ENCODE measurements around the gene FBXL20. TPM values are rescaled to one million over a fixed set of nuclear protein-coding genes. Genes with fewer than 3 reads are reported as not detected.
A peak's percentile ranks its signal among the peaks of the same experiment; 100 is the strongest.
"Not testable (repeated sequence)": the region's sequence is repeated elsewhere in the genome, so short reads cannot be mapped to it uniquely, and the experiment has no call there.

Gene FBXL20
- polyA plus RNA-seq, 1 experiment = 3.9 TPM

GRCh38 chr17:39306509-39307212 is 94.8 kb downstream of the FBXL20 start:
- DNase-seq (ENCODE audit: low read depth) = peak; percentile 9
- POLR2A ChIA-PET = no interaction called here
- CTCF ChIA-PET = interaction anchor here (1.3 kb wide), 1 partner anchor 15 kb away, joined by 5 read pairs; no protein-coding TSS in a partner anchor

GRCh38 chr17:39305978-39306377 is 95.4 kb downstream of the FBXL20 start:
- POLR2A ChIA-PET = no interaction called here

More at GRCh38 chr17:39306509-39307212, 94.8 kb downstream of the FBXL20 start:
- Histone ChIP-seq H3K27me3 (ENCODE audit: control insufficient read depth, insufficient read depth, low read length) (no peaks in the 10 kb centered on the region), H3K4me3 (ENCODE audit: low read depth, low read length) (no peak overlapping the region), H3K36me3 (ENCODE audit: control insufficient read depth, insufficient read depth, low read length) (0 out of 2 replicates have a peak, but pooled peaks cover 1% of the 10 kb centered on the region)
- no peak for TF ChIP-seq CTCF (IDR thresholded peaks at IDR 0.05; ENCODE audit: insufficient read depth, low read depth, low read length)

GRCh38 chr17:39304188-39304587 is 97.2 kb downstream of the FBXL20 start:
- TF ChIP-seq CTCF (IDR thresholded peaks at IDR 0.05; ENCODE audit: insufficient read depth, low read depth, low read length) = no peak
- Histone ChIP-seq H3K4me3 (ENCODE audit: low read depth, low read length) (no peak overlapping the region), H3K27me3 (ENCODE audit: control insufficient read depth, insufficient read depth, low read length) (no peaks in the 10 kb centered on the region), H3K36me3 (ENCODE audit: control insufficient read depth, insufficient read depth, low read length) (0 out of 2 replicates have a peak, but pooled peaks cover 1% of the 10 kb centered on the region)
- no peak for DNase-seq (ENCODE audit: low read depth)
- ChIA-PET CTCF (interaction anchor here (0.8 kb wide), 1 partner anchor 25 kb away, joined by 3 read pairs; no protein-coding TSS in a partner anchor), POLR2A (no interaction called here)

More at GRCh38 chr17:39305978-39306377, 95.4 kb downstream of the FBXL20 start:
- Histone ChIP-seq H3K27me3 (ENCODE audit: control insufficient read depth, insufficient read depth, low read length) (no peaks in the 10 kb centered on the region), H3K4me3 (ENCODE audit: low read depth, low read length) (no peak overlapping the region), H3K36me3 (ENCODE audit: control insufficient read depth, insufficient read depth, low read length) (0 out of 2 replicates have a peak, but pooled peaks cover 1% of the 10 kb centered on the region)
- no peak for TF ChIP-seq CTCF (IDR thresholded peaks at IDR 0.05; ENCODE audit: insufficient read depth, low read depth, low read length)
- no peak for DNase-seq (ENCODE audit: low read depth)
- CTCF ChIA-PET = no interaction called here

GRCh38 chr17:39294060-39294459 is 107.4 kb downstream of the FBXL20 start:
- TF ChIP-seq CTCF (IDR thresholded peaks at IDR 0.05; ENCODE audit: insufficient read depth, low read depth, low read length) = no peak
- Histone ChIP-seq H3K36me3 (ENCODE audit: control insufficient read depth, insufficient read depth, low read length) (peaks cover 6% of the 10 kb centered on the region), H3K4me3 (ENCODE audit: low read depth, low read length) (no peak overlapping the region), H3K27me3 (ENCODE audit: control insufficient read depth, insufficient read depth, low read length) (no peaks in the 10 kb centered on the region)
- POLR2A ChIA-PET = no interaction called here
- CTCF ChIA-PET = no interaction called here
- DNase-seq (ENCODE audit: low read depth) = no peak

- POLR2A ChIA-PET = not testable (repeated sequence)
- CTCF ChIA-PET = interaction anchor here (0.6 to 0.8 kb wide), 3 partner anchors 10 to 283 kb away, joined by 3 to 4 read pairs (median 4); no protein-coding TSS in a partner anchor
Observed at GRCh38 chr17:39292546-39292945, 108.9 kb downstream of the FBXL20 start.

GRCh38 chr17:39286513-39286912 is 114.9 kb downstream of the FBXL20 start:
- DNase-seq (ENCODE audit: low read depth); H3K27me3 ChIP-seq (ENCODE audit: control insufficient read depth, insufficient read depth, low read length); POLR2A ChIA-PET; H3K4me3 ChIP-seq (ENCODE audit: low read depth, low read length); CTCF ChIA-PET; H3K36me3 ChIP-seq (ENCODE audit: control insufficient read depth, insufficient read depth, low read length): not testable (repeated sequence)

More at GRCh38 chr17:39292546-39292945, 108.9 kb downstream of the FBXL20 start:
- H3K36me3 ChIP-seq (ENCODE audit: control insufficient read depth, insufficient read depth, low read length); H3K4me3 ChIP-seq (ENCODE audit: low read depth, low read length); H3K27me3 ChIP-seq (ENCODE audit: control insufficient read depth, insufficient read depth, low read length); DNase-seq (ENCODE audit: low read depth): not testable (repeated sequence)
